GM19240 (cell line): ENCODE measurements around the gene FADS6.
"Not testable (repeated sequence)": the region's sequence is repeated elsewhere in the genome, so short reads cannot be mapped to it uniquely, and the experiment has no call there.

Source experiments
- DNase-seq: peaks from one replicate; pipeline ENCODE4 v3.0.0; 2011; ENCODE audit warnings: low spot score; ENCODE audit not compliant: insufficient read length

Gene FADS6

DNA sequence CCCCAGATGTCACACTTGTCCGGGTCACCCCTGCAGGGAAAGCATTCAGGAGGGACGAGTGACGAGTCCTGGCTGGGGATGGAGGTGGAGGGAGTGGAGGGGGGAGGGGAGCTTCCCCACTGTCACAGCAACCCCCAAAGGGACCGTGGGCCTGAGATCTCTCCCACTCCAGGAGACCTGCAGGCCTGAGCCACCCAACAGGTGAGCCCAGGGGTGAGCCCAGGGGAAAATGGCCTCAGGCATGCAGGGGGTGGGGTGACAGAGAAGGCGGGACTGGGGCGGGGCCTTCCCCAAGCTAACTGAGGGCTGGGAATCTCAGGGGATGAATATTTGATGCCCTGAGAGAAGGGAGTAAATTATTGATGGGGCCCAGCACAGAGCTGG, 27.2 kb upstream of the FADS6 start:
- no peak for DNase-seq

DNA sequence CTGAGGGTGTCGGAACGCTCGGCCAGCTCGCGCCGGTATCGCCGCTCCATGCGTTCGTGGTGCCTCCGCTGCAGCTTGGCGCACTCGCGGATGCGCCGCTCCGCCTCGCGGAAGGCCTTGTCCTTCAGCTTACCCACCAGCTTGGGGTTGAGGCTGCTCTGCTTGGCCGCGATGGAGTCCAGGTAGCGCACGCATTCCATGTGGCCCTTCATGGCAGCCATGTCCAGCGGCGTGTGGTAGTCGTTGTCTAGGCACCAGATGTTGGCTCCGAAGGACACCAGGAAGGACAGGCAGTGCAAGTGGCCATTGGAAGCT, 26.8 kb upstream of the FADS6 start:
- no peak for DNase-seq

DNA sequence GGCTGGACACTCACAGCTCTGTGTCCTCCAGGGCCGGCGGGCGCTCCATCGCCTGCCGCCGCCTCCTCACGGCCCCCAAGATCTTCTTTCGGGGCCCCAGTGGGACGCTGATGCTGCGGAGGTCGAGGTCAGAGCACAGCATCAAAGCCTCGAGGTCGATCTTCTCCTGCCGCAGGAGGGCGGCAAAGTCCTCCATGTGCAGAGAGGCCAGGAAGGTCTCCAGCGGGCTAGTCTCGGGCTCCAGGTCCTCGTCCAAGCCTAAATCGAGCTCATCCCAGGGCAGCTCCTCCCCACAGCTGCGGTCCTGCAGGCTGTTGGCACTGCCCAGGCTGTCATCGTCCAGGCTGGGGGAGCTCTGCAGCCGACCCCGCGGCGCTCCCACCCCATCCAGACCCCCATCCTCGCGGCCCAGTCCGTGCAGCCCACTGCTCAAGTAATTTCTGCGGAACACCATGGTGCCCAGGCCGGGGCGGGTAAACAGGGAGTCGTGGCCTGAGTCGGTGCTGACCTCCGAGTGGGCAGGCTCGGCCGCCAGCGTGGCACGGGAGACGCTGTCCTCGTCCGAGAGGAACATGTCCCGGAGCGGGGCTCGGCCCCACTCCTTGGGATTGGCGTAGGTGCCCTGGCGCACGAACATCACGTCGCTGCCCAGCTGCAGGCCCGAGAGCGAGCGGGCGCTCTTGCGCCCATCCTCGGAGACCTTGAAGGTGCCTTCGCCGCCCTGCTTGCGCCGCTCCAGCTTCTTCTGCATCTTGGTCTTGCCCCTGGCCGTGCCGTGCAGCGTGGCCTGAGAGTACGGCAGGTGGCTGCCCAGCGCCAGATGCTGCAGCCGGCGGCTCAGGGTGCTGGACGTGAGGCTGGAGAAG, 26.2 kb upstream of the FADS6 start:
- DNase-seq, result no peak

DNA sequence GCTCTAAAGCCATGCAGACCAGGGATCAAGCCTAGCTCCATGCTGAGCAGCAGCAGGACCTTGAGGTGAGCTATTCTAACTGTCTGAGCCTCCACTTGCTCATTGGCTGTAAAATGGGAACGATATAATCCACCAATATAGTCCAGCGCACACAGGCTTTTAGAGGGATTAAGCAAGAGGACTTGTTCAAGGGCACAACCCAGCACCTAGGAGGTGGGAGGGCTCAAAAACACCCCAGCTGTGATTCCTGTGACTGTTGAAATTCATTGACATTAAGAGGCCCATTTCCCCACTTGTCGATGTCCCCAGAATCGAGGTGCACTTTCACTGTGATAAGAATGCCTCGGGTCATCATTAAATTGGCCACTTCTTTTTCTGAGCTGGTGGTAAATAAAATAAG, 25.5 kb upstream of the FADS6 start:
- DNase-seq, result no peak

DNA sequence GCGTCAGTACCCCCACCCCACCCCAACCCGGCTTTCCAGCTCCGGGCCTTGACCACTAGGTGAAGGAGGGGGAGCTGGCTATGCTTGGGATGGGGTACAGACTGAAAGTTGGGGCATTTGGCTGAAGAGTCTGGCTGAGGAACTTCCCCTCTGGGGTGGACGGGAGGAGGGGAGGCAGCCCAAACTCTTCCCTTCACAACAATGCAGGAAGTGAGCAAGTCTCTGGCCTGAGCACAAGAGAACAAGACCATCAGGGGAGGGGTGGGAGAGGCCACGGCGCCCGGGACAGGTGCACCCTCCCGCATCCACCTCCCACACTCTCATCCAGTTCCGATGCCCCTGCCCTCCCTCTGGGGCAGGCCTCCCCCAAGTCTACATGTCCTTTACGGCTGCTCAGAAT, 24.0 kb upstream of the FADS6 start:
- no peak for DNase-seq

DNA sequence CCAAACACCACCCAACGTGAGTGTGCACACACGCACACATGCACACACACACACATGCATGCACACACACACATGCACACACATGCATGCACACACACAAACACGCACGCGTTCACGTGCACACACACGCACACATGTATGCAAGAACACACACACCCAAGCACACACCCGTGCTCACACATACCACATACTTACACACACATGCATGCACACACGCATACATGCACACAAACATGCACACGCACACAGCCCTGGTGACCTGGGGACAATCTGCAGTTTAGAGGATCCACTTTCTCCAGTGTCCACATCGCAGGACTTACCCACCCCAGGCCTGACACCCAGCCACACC, 23.4 kb upstream of the FADS6 start:
- DNase-seq, result no peak

DNA sequence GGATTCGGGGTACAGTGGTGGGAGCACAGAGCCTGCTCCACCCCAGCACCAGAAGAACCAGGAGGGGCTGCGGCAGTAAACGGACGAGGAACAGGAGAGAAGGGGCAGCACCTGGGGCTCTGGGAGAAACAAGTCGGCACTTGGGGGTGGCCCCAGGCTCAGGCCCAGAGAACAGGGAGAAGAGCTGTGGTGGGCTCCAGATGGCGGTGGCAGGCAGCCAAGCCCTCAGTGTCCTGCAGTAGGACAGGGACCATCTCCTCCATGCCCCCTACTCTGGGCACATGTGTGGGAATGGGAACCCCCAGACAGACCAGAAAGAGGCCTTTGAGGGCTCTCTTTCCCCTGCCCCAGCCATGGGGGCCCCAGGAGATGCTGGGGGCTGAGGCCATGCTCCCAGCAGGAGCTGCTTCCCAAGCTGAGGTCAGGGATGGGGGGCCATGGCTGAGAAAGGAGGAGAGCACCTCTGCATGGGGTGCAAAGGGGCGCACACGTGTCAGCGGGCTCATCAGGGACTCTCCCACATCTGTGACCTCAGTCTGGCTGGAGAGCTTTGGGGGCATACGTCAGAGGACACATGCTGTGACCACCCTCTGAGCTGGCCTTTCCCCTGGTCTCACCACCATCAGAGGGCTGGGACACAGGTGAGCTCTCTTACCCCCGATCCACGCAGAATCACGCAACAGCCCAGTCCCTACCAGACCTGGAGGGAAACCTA, 22.9 kb upstream of the FADS6 start:
- no peak for DNase-seq

DNA sequence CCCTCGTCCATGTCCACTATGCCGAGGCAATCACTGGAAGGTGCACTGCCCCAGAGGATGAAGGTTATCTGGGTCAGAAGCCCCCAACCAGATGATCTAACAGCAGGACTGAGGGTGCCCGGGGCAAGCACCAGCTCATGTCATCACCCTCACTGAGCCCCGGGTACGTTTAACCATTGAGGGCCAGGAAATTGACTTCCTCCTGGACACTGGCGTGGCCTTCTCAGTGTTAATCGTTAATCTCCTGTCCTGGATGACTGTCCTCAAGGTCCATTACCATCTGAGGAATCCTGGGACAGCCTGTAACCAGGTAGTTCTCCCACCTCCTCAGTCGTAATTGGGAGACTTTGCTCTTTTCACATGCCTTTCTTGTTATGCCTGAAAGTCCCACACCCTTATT, 18.0 kb upstream of the FADS6 start:
- DNase-seq, result not testable (repeated sequence)

DNA sequence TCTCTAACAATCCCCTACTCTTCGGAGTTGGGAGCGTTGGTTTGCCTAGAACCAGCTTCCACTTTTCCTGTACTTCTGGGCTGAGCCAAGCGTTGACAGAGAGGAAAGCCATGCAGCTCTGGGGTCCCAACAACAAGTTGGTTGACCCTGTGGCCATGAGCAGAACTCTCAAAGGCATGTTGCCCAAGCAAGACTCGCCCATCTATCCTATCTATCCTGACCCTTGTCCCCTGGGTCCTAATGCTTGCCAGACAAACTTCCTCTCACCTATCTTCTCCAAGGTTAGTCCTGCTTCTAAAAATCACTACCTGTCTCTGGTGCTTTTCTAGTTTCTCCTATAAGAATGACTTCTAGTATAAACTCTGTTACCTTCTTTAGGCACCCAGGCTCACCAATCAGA, 15.7 kb upstream of the FADS6 start:
- not testable (repeated sequence) for DNase-seq

DNA sequence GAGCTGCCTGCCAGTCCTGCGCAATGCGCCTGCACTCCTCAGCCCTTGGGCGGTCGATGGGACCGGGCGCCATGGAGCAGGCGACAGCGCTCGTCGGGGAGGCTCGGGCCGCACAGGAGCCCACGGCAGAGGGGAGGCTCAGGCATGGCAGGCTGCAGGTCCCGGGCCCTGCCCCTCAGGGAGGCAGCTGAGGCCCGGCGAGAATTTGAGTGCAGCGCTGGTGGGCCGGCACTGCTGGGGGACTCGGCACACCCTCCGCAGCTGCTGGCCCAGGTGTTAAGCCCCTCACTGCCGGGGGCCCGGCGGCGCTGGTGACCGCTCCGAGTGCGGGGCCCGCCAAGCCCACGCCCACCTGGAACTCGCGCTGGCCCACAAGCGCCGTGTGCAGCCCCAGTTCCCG, 13.6 kb upstream of the FADS6 start:
- DNase-seq, result no peak

DNA sequence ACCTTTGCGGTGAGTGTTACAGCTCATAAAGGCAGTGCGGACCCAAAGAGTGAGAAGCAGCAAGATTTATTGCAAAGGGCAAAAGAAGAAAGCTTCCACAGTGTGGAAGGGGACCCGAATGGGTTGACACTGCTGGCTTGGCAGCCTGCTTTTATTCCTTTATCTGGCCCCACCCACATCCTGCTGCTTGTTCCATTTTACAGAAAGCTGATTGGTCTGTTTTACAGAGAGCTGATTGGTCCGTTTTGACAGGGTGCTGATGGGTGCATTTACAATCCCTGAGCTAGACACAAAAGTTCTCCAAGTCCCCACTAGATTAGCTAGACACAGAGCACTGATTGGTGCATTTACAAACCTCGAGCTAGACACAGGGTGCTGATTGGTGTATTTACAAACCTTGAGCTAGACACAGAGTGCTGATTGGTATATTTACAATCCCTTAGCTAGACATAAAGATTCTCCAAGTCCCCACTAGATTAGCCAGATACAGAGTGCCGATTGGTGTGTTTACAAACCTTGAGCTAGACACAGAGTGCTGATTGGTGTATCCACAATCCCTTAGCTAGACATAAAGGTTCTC, 12.9 kb upstream of the FADS6 start:
- not testable (repeated sequence) for DNase-seq

DNA sequence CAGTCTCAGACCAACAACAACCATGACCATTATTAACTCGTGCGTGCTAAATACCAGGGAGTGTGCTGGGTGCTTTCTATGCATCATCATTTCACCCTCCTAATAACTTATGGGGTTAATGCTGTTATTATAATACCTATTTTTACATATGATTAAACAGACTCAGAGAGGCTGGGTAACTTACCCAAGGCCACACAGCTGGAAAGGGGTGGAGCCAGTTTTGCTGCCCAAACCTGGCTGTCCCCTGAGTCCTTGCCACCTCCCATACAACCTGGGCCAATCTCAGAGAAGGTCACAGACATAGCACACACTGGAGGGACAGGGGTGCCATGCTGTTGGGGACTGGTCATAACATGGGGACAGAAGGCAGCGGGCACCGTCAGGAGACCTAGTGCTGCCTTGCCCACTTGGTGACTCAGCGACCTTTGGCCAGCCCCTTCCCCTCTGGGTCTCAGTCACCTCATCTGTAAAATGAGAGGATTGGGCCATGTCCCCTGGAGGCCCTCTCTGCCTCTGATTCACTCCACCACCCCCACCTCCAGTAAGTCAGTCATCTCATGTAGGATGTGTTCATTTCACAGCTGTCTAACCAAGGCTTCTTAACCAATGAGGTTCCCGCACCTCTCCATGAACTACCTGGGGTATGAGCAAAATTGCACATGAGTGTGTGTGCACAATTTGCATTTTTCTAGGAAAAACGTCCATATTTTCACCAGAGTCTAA, 11.4 kb upstream of the FADS6 start:
- DNase-seq, result no peak

DNA sequence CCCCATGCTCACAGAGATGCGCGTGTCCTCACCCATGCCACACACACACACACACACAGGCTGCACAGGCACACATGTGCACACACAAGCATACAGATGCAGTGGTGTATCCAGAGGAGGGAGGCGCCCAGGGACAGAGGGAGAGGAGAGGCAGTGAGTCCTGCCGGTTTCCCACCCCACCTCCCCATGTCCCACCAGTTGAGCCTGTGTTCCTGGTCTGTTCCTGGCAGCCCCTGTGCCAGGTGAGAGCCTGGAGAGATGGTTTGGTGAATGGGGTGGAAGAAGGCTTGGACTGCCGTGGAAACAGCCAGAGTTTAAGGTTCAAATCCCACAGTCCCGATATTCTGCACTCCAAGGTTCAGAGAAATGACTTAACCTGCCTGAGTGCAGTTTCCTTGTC, 10.2 kb upstream of the FADS6 start:
- no peak for DNase-seq

DNA sequence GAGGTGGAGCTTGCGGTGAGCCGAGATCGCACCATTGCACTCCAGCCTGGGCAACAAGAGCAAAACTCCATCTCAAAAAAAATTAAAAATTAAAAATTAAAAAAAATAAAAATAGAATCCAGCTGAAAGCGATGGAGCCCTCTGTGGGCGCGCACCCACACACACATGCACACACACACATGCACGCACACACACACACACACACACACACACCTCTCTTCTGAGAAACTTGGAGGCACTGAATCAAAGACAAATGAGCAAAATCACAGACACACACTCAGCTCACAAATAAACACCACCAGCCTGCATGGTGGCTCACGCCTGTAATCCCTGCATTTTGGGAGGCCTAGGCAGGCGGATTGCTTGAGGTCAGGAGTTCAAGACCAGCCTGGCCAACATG, 9.6 kb upstream of the FADS6 start:
- no peak for DNase-seq

DNA sequence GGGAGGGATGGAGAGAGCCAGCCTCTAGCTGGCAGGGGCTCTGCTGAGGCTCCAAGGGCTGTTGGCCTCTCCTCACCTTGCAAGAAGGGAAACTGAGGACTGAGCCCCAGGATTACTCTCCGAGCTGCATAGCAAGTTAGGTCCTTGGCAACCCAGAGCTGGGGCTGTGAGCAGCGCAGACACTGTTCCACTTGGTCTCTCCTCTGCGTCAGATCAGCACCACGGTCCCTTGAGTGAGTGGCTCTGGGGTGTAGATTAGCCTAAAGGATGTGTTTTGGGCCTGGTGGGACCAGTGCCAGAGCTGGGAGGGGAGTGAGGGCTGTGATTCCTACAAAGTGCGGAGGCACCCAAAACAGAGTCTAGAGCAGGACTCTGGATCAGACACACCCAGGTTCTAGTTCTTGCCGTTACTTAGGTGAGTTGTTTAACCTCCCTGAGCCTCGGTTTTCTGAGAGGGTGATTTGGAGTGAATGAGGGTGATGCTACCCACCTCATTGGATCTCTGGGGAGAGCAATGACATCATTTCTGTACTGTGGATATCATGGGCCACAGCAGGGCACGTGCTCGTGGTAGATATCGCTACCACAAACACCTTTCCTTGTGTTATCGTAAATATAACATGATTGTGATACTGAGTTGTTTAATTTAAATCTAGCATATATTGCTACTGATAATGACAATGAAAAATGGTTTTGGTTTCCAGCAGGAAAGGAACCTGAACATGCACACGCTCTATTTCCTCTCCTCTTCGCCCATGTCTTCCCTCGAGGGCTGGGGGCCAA, 8.1 kb upstream of the FADS6 start:
- DNase-seq, result no peak

DNA sequence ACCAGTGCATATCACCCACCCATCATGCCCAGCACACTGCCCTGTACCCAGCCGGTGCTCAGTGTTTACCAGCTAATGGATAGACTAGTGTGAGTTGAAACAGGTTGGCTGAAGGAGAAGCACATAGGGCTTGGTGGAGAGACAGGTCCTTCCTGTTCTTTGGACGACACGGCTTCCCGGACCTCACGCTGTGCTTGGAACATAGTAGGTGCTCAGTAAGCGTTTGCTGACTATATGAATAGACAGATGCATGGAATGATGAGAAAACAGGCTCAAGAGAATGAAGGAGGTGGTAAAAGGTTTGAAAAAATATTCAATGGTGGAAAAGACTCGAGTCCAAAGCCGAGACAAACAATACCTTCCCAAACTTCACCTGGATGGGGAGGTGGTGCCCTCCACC, 6.8 kb upstream of the FADS6 start:
- no peak for DNase-seq

DNA sequence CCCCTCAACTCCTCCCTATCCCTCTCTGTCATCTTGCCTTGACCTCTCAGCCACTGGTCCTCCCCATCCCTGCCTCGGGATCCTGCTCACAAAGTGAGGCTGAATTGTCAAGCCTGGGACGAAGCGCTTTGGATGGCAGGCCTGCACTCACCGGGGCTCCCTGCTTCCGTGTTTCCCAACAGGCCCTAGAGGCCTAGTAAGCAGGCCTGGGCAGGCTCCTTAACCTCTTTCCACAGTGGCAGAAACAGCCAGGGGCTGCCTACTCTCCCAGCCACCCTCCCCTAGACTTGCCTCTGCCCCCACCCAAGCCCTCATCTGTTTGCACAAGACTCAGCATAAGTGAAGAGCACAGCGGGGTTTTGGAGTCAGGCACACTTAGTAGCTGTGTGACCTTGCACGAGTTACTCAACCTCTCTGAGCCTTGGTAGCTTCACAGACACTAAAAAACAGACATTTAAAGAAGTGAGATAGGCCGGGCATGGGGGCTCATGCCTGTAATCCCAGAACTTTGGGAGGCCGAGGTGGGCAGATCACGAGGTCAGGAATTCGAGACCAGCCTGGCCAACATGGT, 5.0 kb upstream of the FADS6 start:
- no peak for DNase-seq

DNA sequence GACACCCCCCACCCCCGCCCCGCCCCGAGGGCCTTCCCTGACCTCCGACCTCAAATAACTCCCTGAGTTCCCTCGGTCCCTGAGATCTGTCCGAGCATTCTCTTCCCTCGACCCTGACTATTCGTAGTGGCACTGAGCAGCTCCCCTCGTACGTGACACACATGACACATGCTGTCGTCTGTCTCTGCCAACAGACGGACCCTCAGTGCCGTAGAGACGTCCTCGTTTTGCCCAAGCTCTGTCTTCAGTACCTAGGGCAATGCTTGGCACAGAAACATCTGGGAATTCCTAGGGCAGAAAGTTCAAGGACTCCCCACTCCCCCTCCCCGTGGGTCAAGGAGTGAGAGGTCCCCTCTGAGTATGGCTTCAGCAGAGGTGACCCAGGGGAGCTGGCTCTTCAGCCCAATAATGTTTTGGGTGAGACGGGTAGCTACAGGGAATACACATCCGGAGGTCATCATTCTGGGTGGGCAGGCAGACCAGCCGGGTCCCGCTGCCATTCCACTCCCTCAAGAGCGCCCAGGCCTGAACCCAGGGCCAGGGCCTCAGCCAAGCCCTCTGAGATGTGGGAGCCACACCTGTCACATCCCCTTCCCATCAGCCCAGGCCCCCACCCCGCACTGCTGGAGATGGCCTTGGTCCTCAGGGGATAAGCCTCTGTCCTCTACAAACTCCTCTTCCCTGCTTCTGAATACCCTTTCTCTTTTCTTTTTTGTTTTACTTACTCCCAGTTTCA, 671 bp upstream of the FADS6 start:
- no peak for DNase-seq

DNA sequence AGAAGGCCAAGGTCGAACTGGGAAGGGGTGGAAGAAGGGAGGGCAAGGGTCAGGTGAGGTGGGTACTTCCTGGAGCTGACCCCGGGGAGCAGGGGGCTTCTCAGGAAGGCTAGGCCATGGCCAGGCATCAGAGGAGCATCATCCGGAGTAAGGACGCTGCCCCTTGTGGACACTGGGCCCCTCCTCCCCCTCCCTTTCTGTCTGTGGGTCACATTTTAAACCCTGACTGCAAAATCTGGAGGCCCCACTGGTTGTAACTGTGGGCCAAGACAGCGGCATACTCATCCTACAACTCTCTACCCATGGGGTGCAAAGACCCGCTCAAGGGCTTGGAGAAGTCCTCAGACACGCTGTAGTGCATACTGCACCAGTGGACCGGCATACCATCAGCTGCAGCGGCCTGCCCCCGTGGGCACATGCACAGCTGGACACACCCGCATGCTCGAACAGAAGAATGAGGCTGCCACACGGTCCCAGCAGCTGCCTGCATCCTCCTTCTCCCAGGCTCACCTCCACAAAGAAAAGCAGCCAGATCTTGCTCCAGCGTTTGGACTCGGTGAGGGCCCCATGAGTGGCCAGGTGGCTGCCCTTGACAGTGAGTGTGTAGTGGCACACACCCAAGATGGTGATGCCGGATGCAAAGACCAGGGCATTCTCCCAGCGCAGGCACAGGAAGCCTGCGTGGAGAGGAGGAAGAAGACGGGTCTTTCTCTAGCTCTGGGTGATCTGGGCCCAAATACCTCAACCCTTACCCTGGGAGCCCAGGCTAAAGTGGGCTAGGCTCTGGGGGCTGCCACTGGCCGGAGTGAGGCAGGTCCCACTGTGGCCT, 1.2 kb downstream of the FADS6 start:
- DNase-seq, result no peak

DNA sequence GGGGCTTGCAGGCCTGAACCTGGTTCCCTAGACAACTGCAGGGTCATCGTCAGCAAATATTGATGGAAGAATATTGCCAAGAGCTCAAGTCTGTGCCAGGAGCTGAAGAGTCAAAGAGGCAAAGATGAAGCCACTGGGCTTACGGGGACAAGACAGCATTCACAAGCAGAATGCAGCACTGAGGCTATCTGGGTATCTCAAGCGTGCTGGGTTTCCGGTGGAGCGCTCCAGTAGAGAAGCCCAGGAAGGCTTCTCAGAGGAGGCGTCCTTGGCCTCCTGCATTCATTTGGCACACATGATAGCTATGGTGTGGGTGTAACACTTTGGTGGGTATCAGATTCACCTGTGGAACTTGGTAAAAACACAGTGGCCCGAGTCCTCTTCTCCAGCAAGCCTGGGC, 2.9 kb downstream of the FADS6 start:
- DNase-seq, result no peak
